ENCODE measurements around the gene SMC1A. TPM values are rescaled to one million over a fixed set of nuclear protein-coding genes. Genes with fewer than 3 reads are reported as not detected.
A peak's percentile ranks its signal among the peaks of the same experiment; 100 is the strongest.
"Not testable (repeated sequence)": the region's sequence is repeated elsewhere in the genome, so short reads cannot be mapped to it uniquely, and the experiment has no call there.

Gene SMC1A
- 10 to 100 TPM; 27.2 to 49.3 (median 42.5) TPM for total RNA-seq

DNA sequence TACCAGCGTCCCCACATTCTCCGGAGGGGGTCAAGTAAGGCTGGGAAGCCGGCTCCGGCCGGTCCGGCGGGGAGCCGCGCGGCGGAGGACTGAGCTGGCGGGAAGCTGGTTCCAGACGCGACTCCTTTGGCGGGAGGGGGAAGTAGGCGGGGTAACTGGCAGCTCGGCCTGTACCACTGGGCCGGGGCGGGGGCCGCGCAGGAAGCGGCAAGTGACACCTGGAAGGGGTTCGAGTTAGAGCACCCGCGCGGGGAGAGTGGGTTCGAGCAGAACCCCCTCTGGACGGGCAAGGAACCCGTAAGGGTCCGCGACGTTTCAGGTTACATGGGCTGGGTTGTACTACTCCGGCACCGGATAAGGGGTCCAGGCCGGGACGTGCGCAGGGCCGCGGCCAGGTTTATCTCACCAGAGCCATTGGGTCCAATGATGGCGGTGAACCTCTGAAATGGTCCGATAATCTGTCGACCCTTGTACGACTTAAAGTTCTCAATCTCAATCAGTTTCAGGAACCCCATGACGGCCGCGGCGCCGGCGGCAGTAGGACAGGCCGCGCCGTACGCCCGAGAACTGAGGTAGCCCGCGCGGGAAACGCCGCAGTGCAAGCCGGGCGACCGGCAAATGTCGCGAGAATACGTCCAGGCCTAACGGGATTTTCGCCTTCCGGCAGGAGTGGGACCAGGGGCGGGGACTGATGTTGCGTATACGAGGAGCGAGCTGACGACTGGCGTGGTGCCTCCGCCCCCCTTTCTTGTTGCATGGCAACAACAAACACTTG, at the start of gene SMC1A:
Gene SMC1A, minus strand, starts transcription at position 569 of the 775 bp plus-strand sequence. Its CDS starts 54 bp downstream, at position 515.
- DNase-seq (peak; percentile 94 to 99), ATAC-seq (ENCODE audit: low FRiP score in 2 of 2) (peak; percentile 97)
- TF ChIP-seq CTCF (IDR thresholded peaks at IDR 0.05) (peak in 2 of 6 experiments; percentile 19 to 33), POLR2AphosphoS5 (IDR thresholded peaks at IDR 0.05) (peak; percentile 74 to 84), POLR2A (IDR thresholded peaks at IDR 0.05) (peak in 3 of 4 donors; percentile 35 to 74 (median 68)), EP300 (IDR thresholded peaks at IDR 0.05) (no peak)
- peaks cover 9 to 28% (median 11%) of the 10 kb centered on the region in 4 donors for H3K4me1 ChIP-seq
- peak within 1 kb of the TSS; percentile 69 to 79 (median 73) for H3K4me3 ChIP-seq
- H3K9me3 ChIP-seq, result no peaks in the 10 kb centered on the region
- WGBS, 2 donors, result 1% methylated on average over 46 of the region's 75 CpGs; no CpG with 5 or more reads in 1 of the 2 donors
- no peaks in the 10 kb centered on the region for H3K27me3 ChIP-seq
- H3K27ac ChIP-seq, result peak within 1 kb of the TSS; percentile 92 to 96 (median 94)
- no peaks in the 10 kb centered on the region for H3K36me3 ChIP-seq

DNA sequence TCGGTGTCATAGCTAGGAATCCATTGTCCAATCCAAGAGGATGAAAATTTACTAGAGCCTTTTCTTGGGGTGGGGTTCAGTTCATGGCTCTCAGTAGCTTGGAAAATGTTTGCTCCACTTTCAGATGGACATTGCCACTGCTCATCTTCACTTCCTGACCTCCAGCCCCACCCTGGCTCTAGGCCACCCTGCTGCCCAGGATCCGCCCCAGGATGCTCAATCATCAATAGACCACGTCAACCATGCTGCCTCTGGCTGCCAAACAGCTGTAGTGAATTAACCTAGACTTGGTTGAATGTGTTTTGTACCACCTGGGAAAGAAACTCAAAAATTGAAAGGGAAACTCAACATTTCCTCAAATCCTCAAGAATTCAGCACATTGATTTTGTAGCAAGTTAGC, 48.9 kb upstream of the SMC1A start:
- no peak for TF ChIP-seq CTCF (IDR thresholded peaks at IDR 0.05)
- TF ChIP-seq POLR2A (IDR thresholded peaks at IDR 0.05), result no peak
- TF ChIP-seq EP300 (IDR thresholded peaks at IDR 0.05), result no peak
- TF ChIP-seq POLR2AphosphoS5 (IDR thresholded peaks at IDR 0.05), result no peak
- WGBS, 2 donors, result 69 to 91% methylated on average over 1 to 3 of the region's 3 CpGs
- Histone ChIP-seq H3K27me3 (no peaks in the 10 kb centered on the region), H3K27ac (no peak overlapping the region), H3K4me1 (no peaks in the 10 kb centered on the region), H3K36me3 (no peaks in the 10 kb centered on the region), H3K9me3 (no peaks in the 10 kb centered on the region), H3K4me3 (no peak overlapping the region)
- DNase-seq (no peak), ATAC-seq (ENCODE audit: low FRiP score in 2 of 2) (no peak)

DNA sequence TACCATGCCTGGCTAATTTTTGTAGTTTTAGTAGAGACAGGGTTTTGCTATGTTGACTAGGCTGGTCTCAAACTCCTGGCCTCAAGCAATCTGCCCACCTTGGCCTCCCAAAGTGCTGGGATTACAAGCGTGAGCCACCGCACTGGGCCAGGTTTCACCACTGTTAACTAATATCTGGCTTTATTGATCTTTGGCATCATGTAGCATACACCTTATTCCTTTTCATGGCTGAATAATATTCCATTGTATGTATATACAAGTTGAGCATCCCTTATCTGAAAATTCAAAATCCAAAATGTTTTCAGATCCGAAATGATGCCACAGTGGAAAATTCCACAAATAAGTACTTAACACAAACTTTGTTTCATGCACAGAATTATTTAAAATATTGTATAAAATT, 46.2 kb upstream of the SMC1A start:
- not testable (repeated sequence) for H3K4me1 ChIP-seq; H3K27ac ChIP-seq; H3K9me3 ChIP-seq; H3K4me3 ChIP-seq; ATAC-seq (ENCODE audit: low FRiP score in 2 of 2); H3K36me3 ChIP-seq; H3K27me3 ChIP-seq; DNase-seq
- WGBS, 2 donors, result 85 to 93% methylated on average over 3 of the region's 3 CpGs

- DNase-seq, result no peak
- WGBS, 2 donors, result 37 to 38% methylated on average over 5 of the region's 5 CpGs
- H3K4me1 ChIP-seq, result no peaks in the 10 kb centered on the region
- H3K27ac ChIP-seq, result no peak overlapping the region
- no peak overlapping the region for H3K4me3 ChIP-seq
- no peaks in the 10 kb centered on the region for H3K27me3 ChIP-seq
- no peak for TF ChIP-seq CTCF (IDR thresholded peaks at IDR 0.05)
- TF ChIP-seq POLR2AphosphoS5 (IDR thresholded peaks at IDR 0.05), result no peak
- no peak for TF ChIP-seq EP300 (IDR thresholded peaks at IDR 0.05)
- TF ChIP-seq POLR2A (IDR thresholded peaks at IDR 0.05), result no peak
- no peak for ATAC-seq (ENCODE audit: low FRiP score in 2 of 2)
- H3K36me3 ChIP-seq, result no peaks in the 10 kb centered on the region
- no peaks in the 10 kb centered on the region for H3K9me3 ChIP-seq
Measured at GRCh38 chrX:53458082-53458481, 35.6 kb upstream of the SMC1A start.

DNA sequence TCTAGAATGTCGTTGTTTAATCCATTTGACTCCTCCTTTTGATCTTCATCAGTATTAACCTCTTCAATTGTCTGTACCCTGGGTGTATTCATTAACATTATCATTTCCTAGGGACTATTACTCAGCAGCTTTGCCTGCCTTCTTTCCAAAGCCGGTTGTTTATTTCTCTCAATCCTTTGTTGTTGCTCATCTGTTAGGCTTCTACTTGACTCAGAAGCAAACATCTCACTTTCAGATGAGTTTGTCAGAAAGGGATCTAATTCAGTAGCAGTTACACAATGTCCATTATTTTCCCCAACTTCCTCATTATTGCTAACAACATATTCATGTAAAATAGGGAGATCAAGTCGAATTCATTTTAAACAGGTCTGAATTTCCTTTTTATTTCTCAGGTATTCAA, 33.8 kb upstream of the SMC1A start:
- no peak overlapping the region for H3K4me3 ChIP-seq
- no peaks in the 10 kb centered on the region for H3K27me3 ChIP-seq
- WGBS, 2 donors, result 42 to 47% methylated on average over 3 of the region's 3 CpGs
- no peaks in the 10 kb centered on the region for H3K9me3 ChIP-seq
- no peak for TF ChIP-seq POLR2A (IDR thresholded peaks at IDR 0.05)
- DNase-seq (no peak), ATAC-seq (ENCODE audit: low FRiP score in 2 of 2) (no peak)
- H3K27ac ChIP-seq, result no peak overlapping the region
- H3K4me1 ChIP-seq, result no peaks in the 10 kb centered on the region
- no peaks in the 10 kb centered on the region for H3K36me3 ChIP-seq

DNA sequence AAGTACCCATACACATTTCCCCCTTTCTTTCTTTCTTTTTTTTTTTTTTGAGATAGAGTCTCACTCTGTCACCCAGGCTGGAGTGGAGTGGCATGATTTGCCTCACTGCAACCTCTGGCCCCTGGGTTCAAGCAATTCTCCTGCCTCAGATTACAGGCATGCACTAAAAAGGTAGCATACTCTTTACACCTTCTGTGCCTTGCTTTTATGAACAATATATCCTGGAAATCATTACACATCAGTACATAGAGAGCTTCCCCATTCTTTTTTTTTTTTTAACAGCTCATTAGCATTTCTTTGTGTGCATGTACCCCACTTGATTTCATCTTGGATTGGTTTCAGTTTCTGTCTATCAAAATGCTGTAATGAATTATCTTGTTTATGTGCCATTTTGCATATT, 30.4 kb upstream of the SMC1A start:
- Histone ChIP-seq H3K36me3 (no peaks in the 10 kb centered on the region), H3K27ac (no peak overlapping the region), H3K9me3 (no peaks in the 10 kb centered on the region), H3K4me1 (no peaks in the 10 kb centered on the region), H3K27me3 (no peaks in the 10 kb centered on the region), H3K4me3 (no peak overlapping the region)
- TF ChIP-seq POLR2AphosphoS5 (IDR thresholded peaks at IDR 0.05) (no peak), POLR2A (IDR thresholded peaks at IDR 0.05) (no peak), CTCF (IDR thresholded peaks at IDR 0.05) (no peak), EP300 (IDR thresholded peaks at IDR 0.05) (no peak)
- ATAC-seq (ENCODE audit: low FRiP score in 2 of 2) (no peak), DNase-seq (no peak)
